OCI-LY1 (cell line): ENCODE results near the gene L3MBTL4.

ENCODE experiments used
- CTCF ChIP-seq: fragments of 200-600 bp; sonication (generic), shearing (Covaris generic); IDR thresholded peaks from 2 replicates; pipeline ENCODE4 v1.5.1; 2017; ENCODE audit warnings: mild to moderate bottlenecking, antibody characterized with exemption, low read length, moderate library complexity, mixed read lengths
- EZH2 ChIP-seq: fragments of 200-600 bp; sonication (generic), shearing (Covaris generic); IDR thresholded peaks from 2 replicates; pipeline ENCODE4 v1.8.0; 2017; ENCODE audit warnings: borderline replicate concordance, mixed run types, mild to moderate bottlenecking, antibody characterized with exemption, low read length, moderate library complexity, mixed read lengths

DNA sequence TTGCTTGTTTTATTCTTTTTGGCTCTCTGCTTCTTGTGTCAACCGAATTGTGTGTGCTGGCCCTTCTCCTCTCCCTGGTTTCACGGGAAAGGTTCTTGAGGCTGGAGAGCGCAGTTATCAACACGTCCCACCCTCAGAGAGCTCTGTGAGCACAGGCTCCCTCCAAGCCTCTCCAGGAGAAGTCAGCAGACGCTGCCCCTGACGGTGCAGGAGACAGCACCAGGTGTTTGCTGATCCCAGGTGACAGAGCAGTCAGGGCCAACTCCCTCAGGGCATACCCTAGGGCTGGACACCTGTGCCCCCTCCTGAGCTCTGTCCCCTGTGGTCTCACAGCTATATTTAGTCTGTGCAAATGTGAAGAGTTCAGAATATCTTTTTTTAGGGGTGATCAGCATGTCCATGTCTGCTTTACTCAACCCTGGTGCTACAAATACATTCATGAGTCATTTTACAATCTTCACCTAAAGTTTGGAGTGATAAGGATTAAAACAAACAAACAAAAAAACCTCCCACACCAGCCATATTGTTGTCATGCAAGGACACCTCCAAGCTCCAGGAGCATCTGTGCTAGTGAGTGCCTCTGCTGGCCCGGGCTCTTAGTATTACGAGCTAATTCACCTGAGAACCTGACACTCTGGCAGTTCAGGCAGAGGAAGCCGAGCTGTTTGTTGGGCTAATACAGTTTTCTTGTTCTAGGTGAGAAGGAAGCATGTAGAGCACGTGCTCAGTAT lies 453.4 kb downstream of the L3MBTL4 start:
- no peak for TF ChIP-seq CTCF
- no peak for TF ChIP-seq EZH2
